ENCODE data around the gene LYST. TPM values are rescaled to one million over a fixed set of nuclear protein-coding genes. Genes with fewer than 3 reads are reported as not detected.

LYST gene
- total and polyA plus RNA-seq, 2 of the 4 experiments (the other 2 are of a cell fraction) = 2.2 to 7.2 TPM

DNA sequence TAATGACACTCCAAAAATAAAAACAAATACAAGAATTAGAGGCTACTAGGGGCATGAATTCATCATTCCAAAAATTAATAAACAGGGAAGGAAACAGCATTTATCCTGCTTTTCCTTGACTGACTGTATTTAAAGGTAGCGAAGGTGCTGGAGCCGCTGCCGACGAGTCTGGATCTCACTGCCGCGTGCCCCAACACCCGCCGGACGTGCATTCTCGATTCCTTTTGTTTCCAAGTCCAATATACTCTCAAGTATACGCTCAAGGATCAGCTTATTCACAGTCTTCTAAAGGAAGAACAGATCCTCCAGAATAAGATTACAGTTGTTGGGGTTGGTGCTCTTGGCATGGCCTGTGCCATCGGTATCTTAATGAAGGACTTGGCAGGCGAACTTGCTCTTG, 129.0 kb downstream of the LYST start:
- in situ Hi-C loops (cut with MboI; ENCODE audit: low sequenced_read_pairs) (no loop called here), dilution Hi-C loops (cut with HindIII; ENCODE audit: low sequenced_read_pairs, unreplicated experiment) (no loop called here)
- POLR2A ChIA-PET (ENCODE audit: unreplicated experiment) = no interaction called here

More for the DNA sequence above, 129.0 kb downstream of the LYST start:
- H3K27ac ChIP-seq (ENCODE audit: insufficient read depth, low read length) = no peak overlapping the region
- no peaks in the 10 kb centered on the region for H3K9me3 ChIP-seq (ENCODE audit: control insufficient read depth, insufficient read depth, low read length)
- H2BK5ac ChIP-seq (ENCODE audit: low read depth, low read length, poor library complexity, severe bottlenecking) = peak overlapping the region; percentile 50
- H2BK15ac ChIP-seq (ENCODE audit: low read depth, low read length) = peak overlapping the region; percentile 94; the same call in 2 of the 3 replicates
- H3K4me2 ChIP-seq (ENCODE audit: low read depth, low read length) = no peak overlapping the region
- intact Hi-C loops (cut with micrococcal nuclease) = no loop called here
- no peak overlapping the region for H3K18ac ChIP-seq (ENCODE audit: low read depth, low read length)
- H3K23ac ChIP-seq (ENCODE audit: low read depth, low read length) = peak overlapping the region; percentile 31; the same call in 1 of the 2 replicates
- H3K9ac ChIP-seq (ENCODE audit: low read depth, low read length) = no peak overlapping the region
- H2AK9ac ChIP-seq (replicated peaks; ENCODE audit: low read depth, low read length, poor library complexity) = no peak overlapping the region
- H2BK20ac ChIP-seq (ENCODE audit: low read depth, low read length) = peak overlapping the region; percentile 84
- no peak overlapping the region for H3K56ac ChIP-seq (ENCODE audit: extremely low read depth, insufficient read depth, low read length)
- no peaks in the 10 kb centered on the region for H4K20me1 ChIP-seq (ENCODE audit: insufficient read depth, low read length)
- ATAC-seq (ENCODE audit: low read depth) = no peak
- peaks cover 3 to 11% of the 10 kb centered on the region in 2 experiments; a peak in 2 of 4 replicates for H3K79me1 ChIP-seq (ENCODE audit: low read depth in 1 of 2, low read length in 2 of 2)
- peak overlapping the region; percentile 78 for H3K4ac ChIP-seq (ENCODE audit: low read depth, low read length)
- H3K14ac ChIP-seq (replicated peaks; ENCODE audit: low read depth, low read length) = peak overlapping the region; percentile 50
- H3K27me3 ChIP-seq (ENCODE audit: control insufficient read depth, insufficient read depth, low read length) = no peaks in the 10 kb centered on the region
- 97% methylated on average over 7 of the region's 13 CpGs; no CpG with 5 or more reads in 1 of the 2 experiments for WGBS, 2 experiments (ENCODE audit: extremely low coverage in 2 of 2, insufficient read length in 1 of 2)
- peak overlapping the region; percentile 81 for H2BK120ac ChIP-seq (ENCODE audit: low read depth, low read length)
- CTCF ChIA-PET = no interaction called here
- H3K4me3 ChIP-seq (ENCODE audit: insufficient read depth, low read depth, low read length) = no peak overlapping the region
- BruUV-seq (replicated peaks) = no TSS peak
- H2AFZ ChIP-seq (replicated peaks; ENCODE audit: low read length, poor library complexity) = no peak overlapping the region
- peak overlapping the region; percentile 55; the same call in 1 of the 2 replicates for H4K91ac ChIP-seq (ENCODE audit: insufficient read depth, low read depth, low read length)
- H3K9me1 ChIP-seq (ENCODE audit: insufficient read depth, low read length) = no peaks in the 10 kb centered on the region; the same call in 1 of the 2 replicates
- peak overlapping the region in 1 of 2 experiments; percentile 24; a peak in 1 of 4 replicates for H4K8ac ChIP-seq (ENCODE audit: low read depth in 2 of 2, low read length in 2 of 2)
- peaks cover 4% of the 10 kb centered on the region for H3K4me1 ChIP-seq (ENCODE audit: control insufficient read depth, insufficient read depth, low read length)
- no peak overlapping the region; the same call in 1 of the 2 replicates for H4K5ac ChIP-seq (ENCODE audit: low read depth, low read length)
- H2AK5ac ChIP-seq (ENCODE audit: low read depth, low read length) = peak overlapping the region; percentile 94
- DNase-seq = no peak
- TF ChIP-seq, protein P1, sequence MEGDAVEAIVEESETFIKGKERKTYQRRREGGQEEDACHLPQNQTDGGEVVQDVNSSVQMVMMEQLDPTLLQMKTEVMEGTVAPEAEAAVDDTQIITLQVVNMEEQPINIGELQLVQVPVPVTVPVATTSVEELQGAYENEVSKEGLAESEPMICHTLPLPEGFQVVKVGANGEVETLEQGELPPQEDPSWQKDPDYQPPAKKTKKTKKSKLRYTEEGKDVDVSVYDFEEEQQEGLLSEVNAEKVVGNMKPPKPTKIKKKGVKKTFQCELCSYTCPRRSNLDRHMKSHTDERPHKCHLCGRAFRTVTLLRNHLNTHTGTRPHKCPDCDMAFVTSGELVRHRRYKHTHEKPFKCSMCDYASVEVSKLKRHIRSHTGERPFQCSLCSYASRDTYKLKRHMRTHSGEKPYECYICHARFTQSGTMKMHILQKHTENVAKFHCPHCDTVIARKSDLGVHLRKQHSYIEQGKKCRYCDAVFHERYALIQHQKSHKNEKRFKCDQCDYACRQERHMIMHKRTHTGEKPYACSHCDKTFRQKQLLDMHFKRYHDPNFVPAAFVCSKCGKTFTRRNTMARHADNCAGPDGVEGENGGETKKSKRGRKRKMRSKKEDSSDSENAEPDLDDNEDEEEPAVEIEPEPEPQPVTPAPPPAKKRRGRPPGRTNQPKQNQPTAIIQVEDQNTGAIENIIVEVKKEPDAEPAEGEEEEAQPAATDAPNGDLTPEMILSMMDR (conservative IDR thresholded peaks at IDR 0.05; ENCODE audit: low read depth, low read length) = no peak
- TF ChIP-seq CEBPB (IDR thresholded peaks at IDR 0.05; ENCODE audit: low read depth, low read length) (no peak), BHLHE40 (IDR thresholded peaks at IDR 0.05; ENCODE audit: low read depth, low read length) (no peak), RFX5 (IDR thresholded peaks at IDR 0.05; ENCODE audit: low read depth, low read length) (no peak), SMC3 (IDR thresholded peaks at IDR 0.05; ENCODE audit: low read depth, low read length) (no peak), FOS (IDR thresholded peaks at IDR 0.05; ENCODE audit: low read depth, low read length) (no peak), CHD1 (IDR thresholded peaks at IDR 0.05; ENCODE audit: low read depth, low read length) (no peak)
- TF ChIP-seq, protein P2, sequence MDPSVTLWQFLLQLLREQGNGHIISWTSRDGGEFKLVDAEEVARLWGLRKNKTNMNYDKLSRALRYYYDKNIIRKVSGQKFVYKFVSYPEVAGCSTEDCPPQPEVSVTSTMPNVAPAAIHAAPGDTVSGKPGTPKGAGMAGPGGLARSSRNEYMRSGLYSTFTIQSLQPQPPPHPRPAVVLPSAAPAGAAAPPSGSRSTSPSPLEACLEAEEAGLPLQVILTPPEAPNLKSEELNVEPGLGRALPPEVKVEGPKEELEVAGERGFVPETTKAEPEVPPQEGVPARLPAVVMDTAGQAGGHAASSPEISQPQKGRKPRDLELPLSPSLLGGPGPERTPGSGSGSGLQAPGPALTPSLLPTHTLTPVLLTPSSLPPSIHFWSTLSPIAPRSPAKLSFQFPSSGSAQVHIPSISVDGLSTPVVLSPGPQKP (IDR thresholded peaks at IDR 0.05; ENCODE audit: borderline replicate concordance, low read depth, low read length) = no peak
- H3K36me3 ChIP-seq (ENCODE audit: control insufficient read depth, insufficient read depth, low read length) = no peaks in the 10 kb centered on the region

Data from IMR-90 (cell line).